NCI-H748 treated with DMSO at 0.1 percent for 48 hours (cell line): Measurements from ENCODE around the gene ELAPOR1.

Experiments
- DNase-seq: peaks from one replicate; lab custom pipeline; 2025; lab: John Stamatoyannopoulos, UW

The ELAPOR1 gene

GRCh38 chr1:109096120-109096519 lies 17.8 kb upstream of the ELAPOR1 start:
- DNase-seq, result no peak

DNA sequence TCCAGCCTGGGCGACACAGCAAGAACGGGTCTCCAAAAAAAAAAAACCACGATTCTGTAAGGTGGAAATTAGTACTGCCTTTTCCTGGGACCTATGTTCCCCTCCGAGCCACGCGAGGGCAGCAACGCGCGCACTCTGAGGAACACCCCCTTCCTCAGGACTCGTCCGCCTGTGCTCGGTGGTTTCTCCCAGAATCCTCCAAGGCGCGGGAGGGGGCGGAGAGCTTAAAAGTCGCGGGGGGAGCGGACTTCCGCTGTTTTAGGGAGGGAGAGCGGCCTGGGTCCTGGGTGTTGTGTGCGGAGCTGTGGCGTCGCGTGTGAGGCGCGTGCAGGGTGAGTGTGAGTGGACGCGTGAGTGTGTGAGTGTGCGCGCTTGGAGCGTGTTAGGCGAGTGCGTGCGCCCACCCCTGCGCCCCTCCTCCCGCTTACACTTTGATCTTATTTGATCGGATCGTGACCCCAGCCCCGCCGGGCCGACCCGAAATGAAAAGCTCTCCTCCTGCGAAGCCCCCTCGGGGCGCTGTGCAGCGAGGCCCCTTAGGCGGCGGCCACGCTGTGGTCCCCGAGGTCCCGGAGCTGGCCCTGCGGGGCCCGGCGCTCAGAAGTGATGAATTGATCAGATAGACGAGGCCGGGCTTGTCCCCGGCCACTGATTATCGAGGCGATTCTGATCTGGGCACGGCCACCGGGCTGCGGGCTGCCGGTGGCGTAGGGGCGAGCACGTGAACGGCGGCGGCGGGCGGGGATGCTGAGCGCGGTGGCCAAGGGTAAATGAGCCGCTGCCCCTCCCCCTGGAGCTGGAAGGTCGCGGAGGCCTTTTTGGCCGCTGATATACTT lies 13.8 kb upstream of the ELAPOR1 start:
- peak; percentile 95 for DNase-seq

DNA sequence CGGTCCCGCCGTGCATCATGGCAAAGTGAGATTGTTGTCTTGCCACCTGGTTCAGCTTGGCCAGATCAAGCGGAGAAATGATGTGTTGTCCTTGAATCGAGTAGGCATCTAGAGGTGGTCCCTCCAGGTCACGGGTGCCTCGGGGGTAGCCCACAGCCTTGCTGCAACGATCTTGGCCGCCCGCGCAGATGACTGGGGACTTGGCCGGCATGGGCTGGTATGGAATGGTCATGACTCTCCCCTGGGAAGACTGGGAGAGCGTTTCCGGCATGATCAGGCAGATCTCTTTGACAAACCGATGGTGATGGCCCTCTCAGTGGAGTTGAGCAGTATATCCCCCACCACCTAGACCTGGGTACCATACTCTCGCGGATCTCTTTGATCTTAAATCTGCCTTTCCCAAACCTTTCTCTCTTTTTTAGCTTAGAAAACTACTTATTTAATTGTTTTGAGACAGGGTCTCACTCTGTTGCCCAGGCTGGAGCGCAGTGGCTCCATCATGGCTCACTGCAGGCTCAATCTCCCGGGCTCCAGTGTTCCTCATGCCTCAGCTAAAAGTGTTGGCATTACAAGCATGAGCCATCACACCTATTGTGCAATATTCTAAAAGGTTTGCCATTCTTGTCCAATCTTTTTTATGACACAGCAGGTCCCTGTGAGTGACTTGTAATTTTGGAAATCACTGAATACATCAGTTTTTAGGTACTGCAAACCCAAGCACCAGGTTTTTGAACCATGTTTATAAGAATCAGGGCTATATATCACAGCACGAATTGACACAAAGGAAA lies 9.4 kb upstream of the ELAPOR1 start:
- DNase-seq, result no peak

- DNase-seq, result no peak
Observed at GRCh38 chr1:109105881-109106280, 8.0 kb upstream of the ELAPOR1 start.

GRCh38 chr1:109107785-109108184 lies 6.1 kb upstream of the ELAPOR1 start:
- no peak for DNase-seq

DNA sequence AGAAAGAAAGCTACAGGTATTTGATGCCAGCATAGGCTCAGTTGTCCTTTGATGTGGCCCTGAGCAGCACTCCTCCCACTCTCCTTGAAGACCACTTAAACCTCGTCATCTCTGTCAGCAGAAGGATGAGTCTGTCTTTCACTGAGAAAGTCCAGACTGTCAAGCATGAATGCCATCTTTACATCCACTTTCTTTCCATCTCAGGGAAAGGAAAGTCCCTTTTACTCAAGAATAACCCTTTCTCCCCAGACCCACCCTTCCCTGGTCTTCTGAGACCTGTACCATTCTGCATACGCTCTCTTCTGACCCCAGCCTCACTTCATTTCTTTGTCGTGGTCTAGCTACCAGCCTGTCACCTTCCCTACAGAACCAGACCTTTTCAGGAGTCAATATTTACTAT lies 4.0 kb upstream of the ELAPOR1 start:
- no peak for DNase-seq

GRCh38 chr1:109111386-109112055 lies 2.4 kb upstream of the ELAPOR1 start:
- no peak for DNase-seq

DNA sequence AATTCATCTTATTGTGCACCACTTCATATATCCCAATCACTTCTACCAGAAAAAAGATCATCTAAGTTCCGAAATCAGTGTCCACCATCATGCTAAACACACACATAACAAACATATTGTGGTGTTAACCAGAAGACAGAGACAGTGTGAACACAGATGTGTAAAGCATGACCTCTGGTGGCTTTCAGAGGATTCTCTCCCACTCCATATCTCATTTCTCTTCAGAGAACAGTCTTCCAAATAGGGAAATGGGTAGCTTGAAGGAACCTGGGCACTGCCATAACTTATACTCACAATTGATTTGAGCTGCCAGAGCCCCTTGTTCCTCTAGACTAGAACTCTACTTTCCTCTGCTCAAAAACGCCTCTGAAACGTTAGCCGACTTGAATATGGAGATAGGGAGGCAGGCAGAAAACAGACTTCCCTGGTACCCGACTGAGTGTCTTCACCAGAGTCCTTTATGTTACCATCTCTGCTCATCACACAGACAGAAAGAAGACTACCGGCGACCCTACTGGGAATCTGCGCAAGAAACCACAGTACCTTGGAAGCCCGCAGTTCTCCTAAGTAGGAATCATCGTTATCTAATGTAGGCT lies 1.8 kb upstream of the ELAPOR1 start:
- DNase-seq, result peak; percentile 23

GRCh38 chr1:109112652-109113285 lies 1.1 kb upstream of the ELAPOR1 start:
- DNase-seq, result peak; percentile 89

- DNase-seq, result peak; percentile 39
Observed at GRCh38 chr1:109114342-109114674, 393 bp downstream of the ELAPOR1 start.

- no peak for DNase-seq
Observed at GRCh38 chr1:109115685-109116084, 1.8 kb downstream of the ELAPOR1 start.

DNA sequence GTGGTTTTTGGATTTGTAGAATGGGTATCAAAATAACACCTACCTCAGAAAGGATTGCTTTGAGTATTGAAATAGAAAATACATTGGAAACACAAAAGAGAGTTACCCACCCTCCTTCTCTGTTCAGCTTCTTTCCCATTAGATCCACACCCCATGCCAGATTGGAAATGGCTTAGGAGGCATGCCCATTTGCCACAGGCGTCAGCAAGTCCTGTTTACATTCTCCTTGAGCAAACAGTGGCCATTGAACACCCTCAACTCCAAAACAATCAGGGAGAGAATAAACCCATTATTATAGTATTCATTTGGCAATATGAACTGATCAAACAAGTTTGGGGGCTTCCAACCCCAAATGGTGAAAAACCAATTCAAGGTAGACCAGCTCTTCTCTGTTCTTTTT lies 2.4 kb downstream of the ELAPOR1 start:
- DNase-seq, result peak; percentile 98

DNA sequence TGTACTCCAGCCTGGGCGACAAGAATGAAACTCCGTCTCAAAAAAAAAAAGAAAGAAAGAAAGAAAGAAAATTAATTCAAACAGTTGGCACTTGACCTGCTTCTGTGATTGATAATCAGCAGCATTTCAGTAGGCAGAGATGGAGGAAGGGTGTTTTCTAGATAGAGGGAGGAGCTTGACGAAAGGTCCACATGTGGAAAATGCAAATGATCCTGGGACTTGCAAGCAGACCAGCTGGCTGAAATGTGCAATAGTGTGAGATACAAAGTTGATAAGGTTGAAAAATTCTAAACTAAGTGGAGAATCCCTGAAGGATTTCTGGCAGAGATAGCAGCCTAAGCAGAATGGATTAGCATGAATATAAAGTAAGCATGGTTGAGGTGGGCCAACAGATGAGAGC lies 4.2 kb downstream of the ELAPOR1 start:
- DNase-seq, result no peak

GRCh38 chr1:109120356-109120755 lies 6.4 kb downstream of the ELAPOR1 start:
- DNase-seq, result no peak

DNA sequence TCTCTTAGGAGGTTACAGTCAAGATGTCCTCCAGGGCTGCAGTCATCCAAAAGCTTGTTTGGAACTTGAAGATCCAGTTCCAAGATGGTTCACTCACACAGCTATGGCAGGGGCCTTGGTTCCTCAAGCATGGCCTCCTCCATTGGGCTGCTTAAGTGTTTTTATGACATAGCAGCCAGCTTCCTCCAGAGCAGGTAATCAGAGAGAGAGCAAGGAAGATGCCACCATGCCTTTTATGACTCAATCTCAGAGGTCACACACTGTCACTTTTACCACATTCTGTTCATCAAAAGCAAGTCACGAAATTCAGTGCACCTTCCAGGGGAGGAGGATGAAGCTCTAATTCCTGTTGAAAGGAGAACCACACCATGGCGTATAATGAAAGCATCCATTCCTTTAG lies 17.1 kb downstream of the ELAPOR1 start:
- no peak for DNase-seq

- no peak for DNase-seq
Observed at GRCh38 chr1:109131800-109132199, 17.9 kb downstream of the ELAPOR1 start.

- DNase-seq, result no peak
Observed at GRCh38 chr1:109133002-109133706, 19.2 kb downstream of the ELAPOR1 start.

- DNase-seq, result no peak
Observed at GRCh38 chr1:109133815-109134214, 19.9 kb downstream of the ELAPOR1 start.

DNA sequence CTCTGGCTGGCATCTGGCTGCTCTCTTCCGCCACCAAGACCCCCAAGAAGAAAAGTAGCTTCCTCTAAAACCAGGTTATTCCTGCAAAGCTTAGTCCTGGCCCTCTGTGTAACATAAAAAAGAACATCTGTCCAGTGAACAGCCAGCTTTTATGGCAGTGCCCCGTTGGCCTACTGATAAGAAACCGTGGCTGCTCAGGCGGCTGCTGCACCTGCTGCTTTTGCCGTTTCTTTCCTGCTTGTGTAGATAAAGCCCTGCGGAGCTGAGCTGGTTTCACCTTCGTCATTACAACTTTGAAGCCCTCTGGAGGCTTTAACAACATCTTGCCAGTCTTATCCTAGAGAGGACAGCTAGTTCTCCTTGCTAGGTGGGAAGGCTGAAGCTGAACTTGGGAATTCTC lies 20.5 kb downstream of the ELAPOR1 start:
- DNase-seq, result no peak

GRCh38 chr1:109135940-109136339 lies 22.0 kb downstream of the ELAPOR1 start:
- DNase-seq, result no peak

GRCh38 chr1:109136766-109137165 lies 22.9 kb downstream of the ELAPOR1 start:
- no peak for DNase-seq
